Measurements from ENCODE around the gene SERINC1.

GRCh38 chr6:122459240-122459639 lies 12.4 kb downstream of the SERINC1 start:
- TF ChIP-seq EGR1 (IDR thresholded peaks at IDR 0.05) (no peak), CEBPB (IDR thresholded peaks at IDR 0.05) (no peak), YY1 (IDR thresholded peaks at IDR 0.05; ENCODE audit: low read depth) (no peak), CREB1 (IDR thresholded peaks at IDR 0.05; ENCODE audit: low read depth) (no peak), ZBTB7A (IDR thresholded peaks at IDR 0.05; ENCODE audit: low read depth) (no peak)
- TF ChIP-seq, protein P1, sequence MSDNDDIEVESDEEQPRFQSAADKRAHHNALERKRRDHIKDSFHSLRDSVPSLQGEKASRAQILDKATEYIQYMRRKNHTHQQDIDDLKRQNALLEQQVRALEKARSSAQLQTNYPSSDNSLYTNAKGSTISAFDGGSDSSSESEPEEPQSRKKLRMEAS (IDR thresholded peaks at IDR 0.05): no peak

All from Ishikawa (cell line).